ENCODE measurements around the gene IRF2BP1. TPM values are rescaled to one million over a fixed set of nuclear protein-coding genes. Genes with fewer than 3 reads are reported as not detected.

Gene IRF2BP1
- total and polyA plus RNA-seq, 12 donors: 8.0 to 23.0 (median 19.5) TPM

GRCh38 chr19:45848922-45849321 is 37.0 kb downstream of the IRF2BP1 start:
- TF ChIP-seq, protein P1, sequence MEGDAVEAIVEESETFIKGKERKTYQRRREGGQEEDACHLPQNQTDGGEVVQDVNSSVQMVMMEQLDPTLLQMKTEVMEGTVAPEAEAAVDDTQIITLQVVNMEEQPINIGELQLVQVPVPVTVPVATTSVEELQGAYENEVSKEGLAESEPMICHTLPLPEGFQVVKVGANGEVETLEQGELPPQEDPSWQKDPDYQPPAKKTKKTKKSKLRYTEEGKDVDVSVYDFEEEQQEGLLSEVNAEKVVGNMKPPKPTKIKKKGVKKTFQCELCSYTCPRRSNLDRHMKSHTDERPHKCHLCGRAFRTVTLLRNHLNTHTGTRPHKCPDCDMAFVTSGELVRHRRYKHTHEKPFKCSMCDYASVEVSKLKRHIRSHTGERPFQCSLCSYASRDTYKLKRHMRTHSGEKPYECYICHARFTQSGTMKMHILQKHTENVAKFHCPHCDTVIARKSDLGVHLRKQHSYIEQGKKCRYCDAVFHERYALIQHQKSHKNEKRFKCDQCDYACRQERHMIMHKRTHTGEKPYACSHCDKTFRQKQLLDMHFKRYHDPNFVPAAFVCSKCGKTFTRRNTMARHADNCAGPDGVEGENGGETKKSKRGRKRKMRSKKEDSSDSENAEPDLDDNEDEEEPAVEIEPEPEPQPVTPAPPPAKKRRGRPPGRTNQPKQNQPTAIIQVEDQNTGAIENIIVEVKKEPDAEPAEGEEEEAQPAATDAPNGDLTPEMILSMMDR (IDR thresholded peaks at IDR 0.05): no peak
- 92 to 95% methylated on average over 4 of the region's 4 CpGs for WGBS, 2 donors
- H3K27me3 ChIP-seq: no peaks in the 10 kb centered on the region
- DNase-seq (no peak), ATAC-seq (peak in 1 of 8 donors; percentile 25)
- H3K4me1 ChIP-seq: no peaks in the 10 kb centered on the region
- H3K27ac ChIP-seq: no peak overlapping the region
- no peaks in the 10 kb centered on the region for H3K9me3 ChIP-seq
- H3K4me3 ChIP-seq: no peak overlapping the region
- H3K36me3 ChIP-seq: peaks cover 4 to 100% (median 72%) of the 10 kb centered on the region in 9 donors
- intact Hi-C loops (cut with DNase I): no loop called here

GRCh38 chr19:45847663-45848062 is 38.3 kb downstream of the IRF2BP1 start:
- intact Hi-C loops (cut with DNase I): no loop called here
- Histone ChIP-seq H3K4me1 (no peaks in the 10 kb centered on the region), H3K27ac (no peak overlapping the region), H3K4me3 (no peak overlapping the region), H3K9me3 (no peaks in the 10 kb centered on the region), H3K36me3 (peaks cover 7 to 100% (median 79%) of the 10 kb centered on the region in 9 donors), H3K27me3 (no peaks in the 10 kb centered on the region)
- ATAC-seq (no peak), DNase-seq (no peak)
- TF ChIP-seq, protein P1 (IDR thresholded peaks at IDR 0.05): no peak
- 85 to 96% methylated on average over 13 of the region's 13 CpGs for WGBS, 2 donors

GRCh38 chr19:45842198-45842597 is 43.7 kb downstream of the IRF2BP1 start:
- DNase-seq (no peak), ATAC-seq (peak in 1 of 8 donors; percentile 15)
- no peaks in the 10 kb centered on the region for H3K9me3 ChIP-seq
- WGBS, 2 donors: 94 to 96% methylated on average over 14 of the region's 14 CpGs
- intact Hi-C loops (cut with DNase I): no loop called here
- H3K4me1 ChIP-seq: no peaks in the 10 kb centered on the region
- TF ChIP-seq, protein P1 (IDR thresholded peaks at IDR 0.05): no peak
- no peak overlapping the region for H3K27ac ChIP-seq
- no peak overlapping the region for H3K4me3 ChIP-seq
- no peaks in the 10 kb centered on the region for H3K27me3 ChIP-seq
- H3K36me3 ChIP-seq: peaks cover under 1 to 100% (median 89%) of the 10 kb centered on the region in 9 donors

- no peak for ATAC-seq
- TF ChIP-seq, protein P1 (IDR thresholded peaks at IDR 0.05): no peak
Measured at GRCh38 chr19:45834970-45835369, 51.0 kb downstream of the IRF2BP1 start.

More at GRCh38 chr19:45834970-45835369, 51.0 kb downstream of the IRF2BP1 start:
- intact Hi-C loops (cut with DNase I): no loop called here
- no peaks in the 10 kb centered on the region for H3K27me3 ChIP-seq
- H3K4me3 ChIP-seq: no peak overlapping the region
- H3K4me1 ChIP-seq: no peaks in the 10 kb centered on the region
- H3K36me3 ChIP-seq: peaks cover 3 to 100% (median 90%) of the 10 kb centered on the region in 9 donors
- 91 to 94% methylated on average over 7 of the region's 7 CpGs for WGBS, 2 donors
- no peak for DNase-seq
- H3K9me3 ChIP-seq: no peaks in the 10 kb centered on the region
- H3K27ac ChIP-seq: no peak overlapping the region

Other genes with a start within 250 kb of the IRF2BP1 start
- 10 to 100 TPM; 30.2 to 54.5 (median 46.1) TPM for gene EML2, start 246.7 kb downstream of the IRF2BP1 start, total RNA-seq
- gene EML2, start 246.7 kb downstream of the IRF2BP1 start, polyA plus RNA-seq: 10 to 100 TPM; 17.3 to 26.8 TPM
- 1 to 10 TPM; 2.4 to 7.8 (median 4.4) TPM for gene GIPR, start 217.9 kb downstream of the IRF2BP1 start, total RNA-seq
- gene GIPR, start 217.9 kb downstream of the IRF2BP1 start, polyA plus RNA-seq: 10 to 100 TPM in 1 of 2 donors, 1 to 10 TPM in 1; 2.4 to 16.6 TPM
- gene SNRPD2, start 194.2 kb downstream of the IRF2BP1 start, total RNA-seq: 100 to 1,000 TPM; 216 to 268 (median 240) TPM
- 100 to 1,000 TPM; 316 to 464 TPM for gene SNRPD2, start 194.2 kb downstream of the IRF2BP1 start, polyA plus RNA-seq
- 1 to 10 TPM; 1.8 to 3.5 (median 2.4) TPM for gene QPCTL, start 193.5 kb downstream of the IRF2BP1 start, total RNA-seq
- 1 to 10 TPM; 4.1 to 4.5 TPM for gene QPCTL, start 193.5 kb downstream of the IRF2BP1 start, polyA plus RNA-seq
- 10 to 100 TPM in 2 of 10 donors, 1 to 10 TPM in 8; 5.2 to 13.5 (median 9.1) TPM for gene FBXO46, start 155.2 kb downstream of the IRF2BP1 start, total RNA-seq
- 10 to 100 TPM in 1 of 2 donors, 1 to 10 TPM in 1; 5.3 to 11.4 TPM for gene FBXO46, start 155.2 kb downstream of the IRF2BP1 start, polyA plus RNA-seq
- not detected for gene MEIOSIN, start 152.7 kb downstream of the IRF2BP1 start, total RNA-seq
- not detected for gene MEIOSIN, start 152.7 kb downstream of the IRF2BP1 start, polyA plus RNA-seq
- gene SIX5, start 116.9 kb downstream of the IRF2BP1 start, total RNA-seq: 10 to 100 TPM; 16.8 to 24.5 (median 21.3) TPM
- 10 to 100 TPM; 15.5 to 29.3 TPM for gene SIX5, start 116.9 kb downstream of the IRF2BP1 start, polyA plus RNA-seq
- 100 to 1,000 TPM; 220 to 377 (median 296) TPM for gene DMPK, start 103.7 kb downstream of the IRF2BP1 start, total RNA-seq
- gene DMPK, start 103.7 kb downstream of the IRF2BP1 start, polyA plus RNA-seq: 100 to 1,000 TPM; 377 to 439 TPM
- 10 to 100 TPM; 54.2 to 78.1 (median 69.3) TPM for gene DMWD, start 93.3 kb downstream of the IRF2BP1 start, total RNA-seq
- gene DMWD, start 93.3 kb downstream of the IRF2BP1 start, polyA plus RNA-seq: 10 to 100 TPM; 44.6 to 58.9 TPM
- under 1 TPM in 2 of 10 donors, not detected in 8; 0.09 to 0.15 TPM for gene RSPH6A, start 70.8 kb downstream of the IRF2BP1 start, total RNA-seq
- not detected for gene RSPH6A, start 70.8 kb downstream of the IRF2BP1 start, polyA plus RNA-seq
- gene SYMPK, start 23.0 kb downstream of the IRF2BP1 start, total RNA-seq: 10 to 100 TPM; 22.4 to 45.0 (median 33.0) TPM
- 10 to 100 TPM; 30.5 to 75.0 TPM for gene SYMPK, start 23.0 kb downstream of the IRF2BP1 start, polyA plus RNA-seq
- gene FOXA3, start 21.8 kb downstream of the IRF2BP1 start, total RNA-seq: under 1 TPM in 1 of 10 donors, not detected in 9; 0.11 TPM
- gene FOXA3, start 21.8 kb downstream of the IRF2BP1 start, polyA plus RNA-seq: under 1 TPM in 1 of 2 donors, not detected in 1; 0.01 TPM
- gene MYPOP, start 16.5 kb upstream of the IRF2BP1 start, total RNA-seq: 10 to 100 TPM in 6 of 10 donors, 1 to 10 TPM in 4; 8.1 to 17.0 (median 10.3) TPM
- gene MYPOP, start 16.5 kb upstream of the IRF2BP1 start, polyA plus RNA-seq: 1 to 10 TPM; 7.1 to 8.9 TPM
- gene NANOS2, start 28.6 kb upstream of the IRF2BP1 start, total RNA-seq: not detected
- gene NANOS2, start 28.6 kb upstream of the IRF2BP1 start, polyA plus RNA-seq: not detected
- gene NOVA2, start 87.7 kb upstream of the IRF2BP1 start, total RNA-seq: 1 to 10 TPM; 4.4 to 7.8 (median 5.9) TPM
- 1 to 10 TPM; 1.6 to 8.2 TPM for gene NOVA2, start 87.7 kb upstream of the IRF2BP1 start, polyA plus RNA-seq
- gene CCDC61, start 109.3 kb upstream of the IRF2BP1 start, total RNA-seq: 10 to 100 TPM in 1 of 10 donors, 1 to 10 TPM in 9; 6.6 to 10.3 (median 8.3) TPM
- 10 to 100 TPM in 1 of 2 donors, 1 to 10 TPM in 1; 7.3 to 11.6 TPM for gene CCDC61, start 109.3 kb upstream of the IRF2BP1 start, polyA plus RNA-seq
- gene PGLYRP1, start 136.9 kb upstream of the IRF2BP1 start, total RNA-seq: 1 to 10 TPM in 1 of 10 donors, under 1 TPM in 1, not detected in 8; 0.81 to 1.1 TPM
- gene PGLYRP1, start 136.9 kb upstream of the IRF2BP1 start, polyA plus RNA-seq: under 1 TPM in 1 of 2 donors, not detected in 1; 0.16 TPM
- not detected for gene IGFL4, start 154.9 kb upstream of the IRF2BP1 start, total RNA-seq
- gene IGFL4, start 154.9 kb upstream of the IRF2BP1 start, polyA plus RNA-seq: not detected
- not detected for gene IGFL3, start 238.5 kb upstream of the IRF2BP1 start, total RNA-seq
- gene IGFL3, start 238.5 kb upstream of the IRF2BP1 start, polyA plus RNA-seq: not detected

Measured in heart right ventricle (tissue), 16 donors.